ENCODE data around the gene CAMTA1. TPM values are rescaled to one million over a fixed set of nuclear protein-coding genes. Genes with fewer than 3 reads are reported as not detected.

Gene CAMTA1
- total RNA-seq, 1 experiment from 2014 or later: 82.2 TPM

DNA sequence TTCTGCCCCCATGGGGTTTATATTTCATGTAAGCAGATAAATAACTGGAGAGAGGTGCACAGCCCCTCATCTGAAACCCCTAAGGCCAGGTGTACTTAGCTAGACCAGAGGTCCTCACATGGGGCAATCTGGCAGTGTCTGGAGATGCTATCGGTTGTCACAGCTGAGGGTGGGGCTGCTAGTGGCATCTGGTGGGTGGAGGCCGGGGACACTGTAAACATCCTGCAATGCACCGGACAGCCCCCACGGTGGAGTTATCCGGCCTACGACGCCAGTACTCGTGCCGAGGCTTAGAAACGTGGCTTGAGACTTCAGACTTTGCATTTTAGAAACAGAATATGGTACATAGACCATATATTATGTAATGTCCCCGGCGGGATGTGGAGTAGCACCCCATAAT is 799.4 kb downstream of the CAMTA1 start:
- Histone ChIP-seq H3K27ac (ENCODE audit: low read length) (no peak overlapping the region), H3K4me3 (ENCODE audit: low read depth in 2 of 2, low read length in 2 of 2) (no peak overlapping the region), H3K36me3 (ENCODE audit: control insufficient read depth, insufficient read depth, low read length) (no peaks in the 10 kb centered on the region), H3K27me3 (ENCODE audit: control insufficient read depth, insufficient read depth, low read length) (no peaks in the 10 kb centered on the region), H3K9me3 (ENCODE audit: control insufficient read depth, insufficient read depth, low read depth, low read length) (no peaks in the 10 kb centered on the region), H3K4me1 (ENCODE audit: control insufficient read depth, insufficient read depth, low read length) (no peaks in the 10 kb centered on the region)
- in situ Hi-C loops (cut with HindIII; ENCODE audit: low pct_unique_long_range_greater_than_20kb, low sequenced_read_pairs) (no loop called here), intact Hi-C loops (cut with micrococcal nuclease; ENCODE audit: unreplicated experiment) (no loop called here)
- no peak for ATAC-seq
- ChIA-PET CTCF (no interaction called here), POLR2A (no interaction called here)
- DNase-seq (ENCODE audit: low read depth, low spot score): no peak
- TF ChIP-seq POLR2AphosphoS5 (IDR thresholded peaks at IDR 0.05; ENCODE audit: low read depth, low read length) (no peak), TCF7L2 (IDR thresholded peaks at IDR 0.05; ENCODE audit: low read depth, low read length) (no peak), REST (IDR thresholded peaks at IDR 0.05; ENCODE audit: insufficient read depth in 1 of 2, low read depth in 2 of 2, low read length in 1 of 2) (no peak), CTCF (IDR thresholded peaks at IDR 0.05) (no peak), SIN3A (IDR thresholded peaks at IDR 0.05; ENCODE audit: borderline replicate concordance, insufficient read depth, low read depth, low read length) (no peak)
- no TSS peak for BruUV-seq (replicated peaks)

DNA sequence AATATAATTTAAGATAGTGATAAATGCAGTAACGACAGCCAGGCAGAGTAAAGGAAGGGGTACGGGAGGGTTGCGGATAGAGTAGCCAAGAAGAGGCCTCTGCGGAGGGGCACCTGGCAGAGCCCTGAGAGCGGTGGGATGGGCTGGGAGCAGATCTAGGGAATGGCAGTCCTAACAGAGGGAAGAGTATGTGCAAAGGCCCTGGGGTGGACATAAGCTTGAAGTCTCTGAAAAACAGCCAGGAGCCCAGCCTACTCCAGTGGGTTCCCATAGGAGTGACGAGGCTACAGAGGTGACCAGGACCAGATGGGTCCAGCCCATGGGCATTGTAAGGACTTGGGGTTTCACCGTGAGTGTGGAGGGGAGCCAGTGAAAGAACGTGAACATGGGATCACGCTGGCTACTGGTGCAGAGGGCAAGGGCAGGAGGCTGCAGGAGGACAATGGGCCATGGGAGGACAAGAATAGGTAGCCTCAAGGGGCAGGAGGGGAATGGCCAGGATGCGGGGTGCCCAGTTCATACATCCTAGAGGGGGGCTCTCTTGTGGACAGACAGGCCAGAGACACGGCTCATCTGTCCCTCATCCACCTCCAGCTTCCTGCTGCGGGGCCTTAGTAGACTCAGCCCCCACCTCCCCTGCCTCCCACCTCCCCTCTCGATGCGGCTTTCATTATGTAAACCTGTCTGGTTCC is 800.1 kb downstream of the CAMTA1 start:
- H3K27me3 ChIP-seq (ENCODE audit: control insufficient read depth, insufficient read depth, low read length): no peaks in the 10 kb centered on the region
- no peak for ATAC-seq
- no peak overlapping the region for H3K4me3 ChIP-seq (ENCODE audit: low read depth in 2 of 2, low read length in 2 of 2)
- intact Hi-C loops (cut with micrococcal nuclease; ENCODE audit: unreplicated experiment): no loop called here
- H3K4me1 ChIP-seq (ENCODE audit: control insufficient read depth, insufficient read depth, low read length): no peaks in the 10 kb centered on the region
- H3K27ac ChIP-seq (ENCODE audit: low read length): no peak overlapping the region
- DNase-seq (ENCODE audit: low read depth, low spot score): no peak
- CTCF ChIA-PET: no interaction called here
- POLR2A ChIA-PET: no interaction called here
- TF ChIP-seq TCF7L2 (IDR thresholded peaks at IDR 0.05; ENCODE audit: low read depth, low read length) (no peak), REST (IDR thresholded peaks at IDR 0.05; ENCODE audit: insufficient read depth in 1 of 2, low read depth in 2 of 2, low read length in 1 of 2) (no peak), CTCF (IDR thresholded peaks at IDR 0.05) (no peak), SIN3A (IDR thresholded peaks at IDR 0.05; ENCODE audit: borderline replicate concordance, insufficient read depth, low read depth, low read length) (no peak), POLR2AphosphoS5 (IDR thresholded peaks at IDR 0.05; ENCODE audit: low read depth, low read length) (no peak)
- BruUV-seq (replicated peaks): no TSS peak
- H3K36me3 ChIP-seq (ENCODE audit: control insufficient read depth, insufficient read depth, low read length): no peaks in the 10 kb centered on the region
- in situ Hi-C loops (cut with HindIII; ENCODE audit: low pct_unique_long_range_greater_than_20kb, low sequenced_read_pairs): no loop called here
- H3K9me3 ChIP-seq (ENCODE audit: control insufficient read depth, insufficient read depth, low read depth, low read length): no peaks in the 10 kb centered on the region
